Esophagus squamous epithelium (tissue), 5 donors: Measurements from ENCODE around the gene FBXO46. TPM values are rescaled to one million over a fixed set of nuclear protein-coding genes. Genes with fewer than 3 reads are reported as not detected.
"Not testable (repeated sequence)": the region's sequence is repeated elsewhere in the genome, so short reads cannot be mapped to it uniquely, and the experiment has no call there.

Experiments
- DNase-seq: peaks from one replicate; lab custom pipeline; 2025; lab: John Stamatoyannopoulos, UW
- H3K27ac ChIP-seq, 4 donors: fragments of 200-600 bp; sonication (generic); one replicate each; pipeline ENCODE4 v1.5.1; 2016 to 2019; ENCODE audit warnings: mild to moderate bottlenecking in 1 of 4
- H3K27me3 ChIP-seq, 4 donors: fragments of 200-600 bp; sonication (generic); 1 replicate in 3 of 4; 2 replicates in 1 of 4; pipeline versions ENCODE4 v1.5.1 to v1.6.0; 2017 to 2021; ENCODE audit warnings: antibody characterized with exemption in 1 of 4
- H3K36me3 ChIP-seq, 3 donors: fragments of 200-600 bp; sonication (generic); one replicate each; pipeline ENCODE4 v1.5.1; 2016 to 2019
- H3K4me1 ChIP-seq, 3 donors: fragments of 200-600 bp; sonication (generic); one replicate each; pipeline ENCODE4 v1.5.1; 2017 to 2019
- H3K4me3 ChIP-seq, 4 donors: fragments of 200-600 bp; sonication (generic); 1 replicate in 3 of 4; 2 replicates in 1 of 4; pipeline ENCODE4 v1.5.1; 2016 to 2019; ENCODE audit warnings: mild to moderate bottlenecking in 2 of 4, moderate library complexity in 1 of 4
- H3K9me3 ChIP-seq, 3 donors: fragments of 200-600 bp; sonication (generic); one replicate each; pipeline ENCODE4 v1.5.1; 2016 to 2019
- CTCF ChIP-seq, 6 experiments: fragments of 450-650 bp in 4 of 6; fragments of 200-600 bp in 2 of 6; sonication (generic) in 2 of 6; IDR thresholded peaks; one replicate each; pipeline ENCODE4 v1.5.1; 2016 to 2019; ENCODE audit warnings: antibody characterized with exemption in 6 of 6, mild to moderate bottlenecking in 4 of 6, moderate library complexity in 4 of 6
- POLR2A ChIP-seq, 4 donors: fragments of 450-650 bp; IDR thresholded peaks; one replicate each; pipeline ENCODE4 v1.6.1; 2017; ENCODE audit warnings: antibody characterized with exemption in 4 of 4, mild to moderate bottlenecking in 4 of 4, moderate library complexity in 3 of 4
- WGBS, 2 donors: methylation state at CpG; one replicate each; pipeline ENCODE4 v1.1.5; 2018; 5-methylcytosine and 5-hydroxymethylcytosine counted together
- intact Hi-C: fragments of 100-400 bp; cut with DNase I; formaldehyde crosslinking; loops from one replicate; pipeline ENCODE4 v1.15.0; 2022
- total RNA-seq, 4 donors: library from RNA; depleted of rRNA; stranded (reverse); fragments of >200 nt; gene quantifications; one replicate each; pipeline ENCODE4 v1.1.0, GENCODE V29; 2016
- donor health status: DM: yes; HTN: yes; CAD: no.

Gene FBXO46
- total RNA-seq, 4 donors from 2014 or later = 16.0 to 37.2 (median 25.9) TPM

- H3K27me3 ChIP-seq = no peaks in the 10 kb centered on the region
- WGBS, 2 donors = 90 to 100% methylated on average over 3 to 8 of the region's 9 CpGs
- H3K36me3 ChIP-seq = peaks cover 12 to 62% (median 30%) of the 10 kb centered on the region in 3 donors
- no peak for DNase-seq
- no peak overlapping the region for H3K27ac ChIP-seq
- no peak for TF ChIP-seq POLR2A (IDR thresholded peaks at IDR 0.05)
- no peak for TF ChIP-seq CTCF (IDR thresholded peaks at IDR 0.05)
- intact Hi-C loops = no loop called here
- no peaks in the 10 kb centered on the region for H3K9me3 ChIP-seq
- H3K4me3 ChIP-seq = no peak overlapping the region
- peaks cover 0 to 12% (median 6%) of the 10 kb centered on the region in 3 donors for H3K4me1 ChIP-seq
These were observed 43.1 kb downstream of the FBXO46 start for GRCh38 chr19:45687599-45687998.

- 75 to 85% methylated on average over 5 to 10 of the region's 11 CpGs for WGBS, 2 donors
- H3K4me1 ChIP-seq = peaks cover 0 to 18% (median 6%) of the 10 kb centered on the region in 3 donors
- H3K27me3 ChIP-seq, H3K27ac ChIP-seq, H3K9me3 ChIP-seq, DNase-seq, intact Hi-C loops, H3K4me3 ChIP-seq: not testable (repeated sequence)
- peaks cover 12 to 62% (median 30%) of the 10 kb centered on the region in 3 donors for H3K36me3 ChIP-seq
These were observed 45.7 kb downstream of the FBXO46 start for GRCh38 chr19:45685045-45685444.

- no peak for DNase-seq
- Histone ChIP-seq H3K9me3 (no peaks in the 10 kb centered on the region), H3K4me3 (no peak overlapping the region), H3K36me3 (peaks cover 10 to 43% (median 23%) of the 10 kb centered on the region in 3 donors), H3K4me1 (peaks cover 2 to 24% (median 8%) of the 10 kb centered on the region in 3 donors), H3K27ac (peak overlapping the region in 2 of 4 donors; percentile 13 to 83), H3K27me3 (peaks cover 0 to 24% (median 0%) of the 10 kb centered on the region in 4 donors)
- 75 to 87% methylated on average over 5 of the region's 5 CpGs for WGBS, 2 donors
- TF ChIP-seq CTCF (IDR thresholded peaks at IDR 0.05) = no peak
- TF ChIP-seq POLR2A (IDR thresholded peaks at IDR 0.05) = no peak
- intact Hi-C loops = no loop called here
These were observed 47.8 kb downstream of the FBXO46 start for GRCh38 chr19:45682908-45683307.

- DNase-seq = no peak
These were observed 48.6 kb downstream of the FBXO46 start for GRCh38 chr19:45682117-45682516.

GRCh38 chr19:45681391-45682015 is 49.2 kb downstream of the FBXO46 start:
- intact Hi-C loops = no loop called here
- Histone ChIP-seq H3K36me3 (peaks cover 0 to 28% (median 11%) of the 10 kb centered on the region in 3 donors), H3K27ac (peak overlapping the region; percentile 78 to 85 (median 84)), H3K27me3 (peaks cover 0 to 38% (median 0%) of the 10 kb centered on the region in 4 donors), H3K4me3 (peak overlapping the region; percentile 3 to 61 (median 38)), H3K4me1 (peaks cover 15 to 38% (median 22%) of the 10 kb centered on the region in 3 donors), H3K9me3 (no peaks in the 10 kb centered on the region)
- 1 to 3% methylated on average over 15 to 19 of the region's 51 CpGs for WGBS, 2 donors
- TF ChIP-seq CTCF (IDR thresholded peaks at IDR 0.05) = peak; percentile 93 to 99 (median 99)
- TF ChIP-seq POLR2A (IDR thresholded peaks at IDR 0.05) = peak in 1 of 4 donors; percentile 32
- DNase-seq = peak; percentile 35

More at GRCh38 chr19:45682117-45682516, 48.6 kb downstream of the FBXO46 start:
- H3K4me1 ChIP-seq = peaks cover 10 to 32% (median 16%) of the 10 kb centered on the region in 3 donors
- peak overlapping the region; percentile 78 to 85 (median 84) for H3K27ac ChIP-seq
- H3K27me3 ChIP-seq = peaks cover 0 to 31% (median 0%) of the 10 kb centered on the region in 4 donors
- H3K9me3 ChIP-seq = no peaks in the 10 kb centered on the region
- H3K4me3 ChIP-seq = peak overlapping the region; percentile 3 to 61 (median 38)
- H3K36me3 ChIP-seq = peaks cover 2 to 35% (median 15%) of the 10 kb centered on the region in 3 donors
- TF ChIP-seq CTCF (IDR thresholded peaks at IDR 0.05) (no peak), POLR2A (IDR thresholded peaks at IDR 0.05) (no peak)
- 46 to 50% methylated on average over 8 of the region's 8 CpGs for WGBS, 2 donors
- intact Hi-C loops = no loop called here
